Activated CD4-positive, alpha-beta T cell treated with anti-CD3 and anti-CD28 coated beads, Interleukin-2, amount 10 ng/mL, durations not matched to agents 24 days and 14 days (primary cell): ENCODE measurements around the gene CST9L. TPM values are rescaled to one million over a fixed set of nuclear protein-coding genes. Genes with fewer than 3 reads are reported as not detected.
A peak's percentile ranks its signal among the peaks of the same experiment; 100 is the strongest.

Source experiments
- DNase-seq: peaks from one replicate; pipeline ENCODE4 v3.0.0; 2022
- H3K27ac Mint-ChIP-seq: one replicate; pipeline ENCODE4 v1.8.0; 2022; ENCODE audit warnings: mild to moderate bottlenecking, mixed read lengths
- H3K27me3 Mint-ChIP-seq: one replicate; pipeline ENCODE4 v1.8.0; 2022; ENCODE audit warnings: mixed read lengths
- H3K36me3 Mint-ChIP-seq: one replicate; pipeline ENCODE4 v1.8.0; 2022; ENCODE audit warnings: low read depth, mild to moderate bottlenecking, mixed read lengths
- H3K4me1 Mint-ChIP-seq: one replicate; pipeline ENCODE4 v1.8.0; 2021; ENCODE audit warnings: mixed read lengths
- H3K4me3 Mint-ChIP-seq: one replicate; pipeline ENCODE4 v1.8.0; 2022; ENCODE audit warnings: mild to moderate bottlenecking, moderate library complexity, mixed read lengths
- H3K9me3 Mint-ChIP-seq: one replicate; pipeline ENCODE4 v1.8.0; 2021; ENCODE audit warnings: mixed read lengths
- intact Hi-C: fragments of 100-400 bp; cut with micrococcal nuclease; formaldehyde crosslinking; loops from one replicate; pipeline ENCODE4 v1.15.1; 2023
- total RNA-seq: library from RNA; stranded (reverse); gene quantifications from 2 replicates; pipeline ENCODE4 v1.2.3, GENCODE V29; 2022

CST9L gene, protein sequence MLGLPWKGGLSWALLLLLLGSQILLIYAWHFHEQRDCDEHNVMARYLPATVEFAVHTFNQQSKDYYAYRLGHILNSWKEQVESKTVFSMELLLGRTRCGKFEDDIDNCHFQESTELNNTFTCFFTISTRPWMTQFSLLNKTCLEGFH
- total RNA-seq = not detected in 2 replicates

DNA sequence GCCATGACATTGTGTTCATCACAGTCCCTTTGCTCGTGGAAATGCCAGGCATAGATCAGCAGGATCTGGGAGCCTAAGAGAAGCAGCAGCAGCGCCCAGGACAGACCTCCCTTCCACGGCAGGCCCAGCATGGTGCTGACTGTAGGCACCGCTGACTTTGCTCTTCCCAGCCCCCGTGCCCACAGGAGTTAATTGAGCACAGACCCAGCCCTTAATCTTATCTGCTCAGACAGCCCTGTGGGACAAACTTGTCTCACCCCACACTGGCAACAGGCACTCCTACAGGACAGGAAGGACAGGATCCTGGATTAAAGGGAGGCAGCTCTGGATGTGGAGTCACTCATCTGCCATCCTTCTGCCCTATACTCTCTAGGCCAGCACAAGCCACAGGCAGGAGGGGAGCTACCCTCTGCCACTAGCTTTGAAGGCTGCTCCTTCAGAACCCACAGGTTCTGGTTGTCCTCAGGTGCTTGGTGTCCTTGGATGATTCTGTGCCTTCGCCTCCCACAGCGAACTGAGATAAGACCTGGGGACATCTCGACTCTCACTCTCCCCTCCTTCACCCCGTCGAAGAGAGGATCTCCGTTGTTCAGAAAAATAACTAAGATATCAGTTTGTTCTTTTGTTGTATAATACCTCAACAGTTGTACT, at the start of gene CST9L:
CST9L (minus strand) TSS at position 165 of the 651 bp plus-strand sequence; CDS start at position 131, 34 bp downstream.
- no peak within 1 kb of the TSS for H3K27ac Mint-ChIP-seq
- no peaks in the 10 kb centered on the region for H3K9me3 Mint-ChIP-seq
- H3K4me1 Mint-ChIP-seq = peaks cover 2% of the 10 kb centered on the region
- DNase-seq = no peak
- intact Hi-C loops = no loop called here
- no peaks in the 10 kb centered on the region for H3K36me3 Mint-ChIP-seq
- no peak within 1 kb of the TSS for H3K4me3 Mint-ChIP-seq
- H3K27me3 Mint-ChIP-seq = no peaks in the 10 kb centered on the region

DNA sequence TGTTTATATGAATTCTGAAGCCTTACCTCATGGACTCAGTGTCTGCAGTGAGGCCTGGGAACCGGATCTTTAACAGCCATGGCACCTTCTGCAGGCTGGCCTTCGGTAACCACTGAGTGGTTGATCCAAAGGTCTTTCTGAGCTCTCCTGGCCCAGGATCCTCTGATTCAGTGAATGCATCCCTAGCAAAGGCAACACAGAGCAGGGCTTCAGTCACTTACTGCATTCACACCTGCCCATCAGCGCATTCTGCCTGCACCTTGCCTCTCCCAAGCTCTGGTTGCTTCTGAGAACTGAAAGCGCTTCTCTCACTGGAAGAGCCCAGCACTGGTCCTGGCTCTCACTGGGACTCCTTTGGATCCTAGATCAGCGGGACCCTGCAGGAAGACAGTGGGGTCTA, 45.9 kb upstream of the CST9L start:
- Mint-ChIP-seq H3K27ac (no peak overlapping the region), H3K27me3 (peaks cover 9% of the 10 kb centered on the region), H3K4me3 (no peak overlapping the region), H3K4me1 (no peaks in the 10 kb centered on the region), H3K9me3 (no peaks in the 10 kb centered on the region), H3K36me3 (no peaks in the 10 kb centered on the region)
- intact Hi-C loops = no loop called here
- DNase-seq = peak; percentile 35

DNA sequence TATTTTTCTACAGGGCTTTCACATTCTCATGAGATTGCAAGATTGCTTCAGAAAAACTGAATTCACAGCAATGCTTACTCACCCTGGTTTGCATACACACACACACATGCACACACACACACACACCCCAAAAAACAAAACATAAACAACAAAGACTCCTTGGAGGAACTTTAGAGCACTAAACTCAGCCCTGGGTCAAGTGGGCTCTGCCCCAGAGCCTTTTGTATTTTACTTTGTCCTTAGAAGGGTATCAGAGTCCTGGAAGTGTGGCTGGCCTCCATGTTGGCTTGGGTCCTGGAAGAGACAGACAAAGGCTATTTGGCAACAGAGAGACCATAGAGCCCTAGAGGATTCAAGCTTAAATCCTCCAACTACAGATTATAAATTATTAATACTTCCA, 45.4 kb upstream of the CST9L start:
- H3K36me3 Mint-ChIP-seq = no peaks in the 10 kb centered on the region

GRCh38 chr20:23612396-23612795, 44.1 kb upstream of the CST9L start:
- Mint-ChIP-seq H3K27me3 (peaks cover 2% of the 10 kb centered on the region), H3K27ac (no peak overlapping the region), H3K4me3 (no peak overlapping the region), H3K36me3 (no peaks in the 10 kb centered on the region), H3K9me3 (no peaks in the 10 kb centered on the region), H3K4me1 (no peaks in the 10 kb centered on the region)
- DNase-seq = peak; percentile 1
- intact Hi-C loops = no loop called here

More for the DNA sequence above, 45.4 kb upstream of the CST9L start:
- intact Hi-C loops = no loop called here
- no peak overlapping the region for H3K27ac Mint-ChIP-seq
- H3K9me3 Mint-ChIP-seq = no peaks in the 10 kb centered on the region
- no peak for DNase-seq
- H3K4me1 Mint-ChIP-seq = no peaks in the 10 kb centered on the region
- peaks cover 9% of the 10 kb centered on the region for H3K27me3 Mint-ChIP-seq
- no peak overlapping the region for H3K4me3 Mint-ChIP-seq

GRCh38 chr20:23609486-23610109, 41.3 kb upstream of the CST9L start:
- Mint-ChIP-seq H3K4me3 (no peak overlapping the region), H3K27me3 (no peaks in the 10 kb centered on the region), H3K9me3 (no peaks in the 10 kb centered on the region), H3K27ac (no peak overlapping the region), H3K4me1 (peaks cover 3% of the 10 kb centered on the region), H3K36me3 (no peaks in the 10 kb centered on the region)
- intact Hi-C loops = no loop called here
- no peak for DNase-seq

GRCh38 chr20:23608251-23608846, 40.1 kb upstream of the CST9L start:
- intact Hi-C loops = no loop called here
- Mint-ChIP-seq H3K27me3 (no peaks in the 10 kb centered on the region), H3K4me1 (peaks cover 3% of the 10 kb centered on the region), H3K27ac (no peak overlapping the region), H3K4me3 (no peak overlapping the region), H3K36me3 (no peaks in the 10 kb centered on the region), H3K9me3 (no peaks in the 10 kb centered on the region)
- peak; percentile 35 for DNase-seq

DNA sequence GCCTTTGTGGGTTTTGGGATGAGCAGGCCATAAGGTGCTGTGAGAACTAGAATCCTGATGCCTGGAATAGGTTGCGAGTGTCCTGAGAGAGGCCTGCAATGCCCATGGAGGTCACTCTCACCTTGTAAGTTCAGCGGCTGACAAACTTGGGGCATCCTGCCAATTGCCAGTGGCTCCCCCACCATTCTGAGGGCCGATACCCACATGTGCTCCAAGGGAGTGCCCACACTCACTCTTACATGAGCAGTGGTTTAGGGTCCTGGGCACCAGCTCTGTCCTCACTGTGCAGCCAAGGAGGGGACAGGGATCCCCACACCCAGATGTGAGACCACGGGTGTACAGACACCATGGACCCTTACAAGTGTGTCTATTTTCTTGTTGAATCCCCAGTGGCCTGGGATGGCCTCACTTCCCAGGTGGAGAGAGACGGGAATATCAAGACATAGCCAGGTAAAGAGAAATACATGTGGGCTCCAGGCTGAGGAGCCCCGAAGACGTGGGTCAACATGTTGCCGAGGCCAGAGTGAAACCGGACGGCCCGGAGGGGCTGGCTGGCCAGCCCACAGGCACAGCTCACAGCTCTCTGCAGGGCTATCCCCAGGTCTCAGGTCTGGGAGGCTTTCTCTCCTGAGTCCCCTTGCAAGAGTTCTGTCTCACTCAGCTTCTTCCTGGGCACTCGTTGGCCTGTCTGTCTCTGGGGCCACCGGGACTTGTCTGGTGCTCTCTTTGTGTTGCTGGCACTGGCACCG, 39.4 kb upstream of the CST9L start:
- Mint-ChIP-seq H3K9me3 (no peaks in the 10 kb centered on the region), H3K36me3 (no peaks in the 10 kb centered on the region), H3K27me3 (no peaks in the 10 kb centered on the region), H3K4me1 (peaks cover 3% of the 10 kb centered on the region), H3K4me3 (no peak overlapping the region), H3K27ac (no peak overlapping the region)
- peak; percentile 48 for DNase-seq
- intact Hi-C loops = no loop called here

DNA sequence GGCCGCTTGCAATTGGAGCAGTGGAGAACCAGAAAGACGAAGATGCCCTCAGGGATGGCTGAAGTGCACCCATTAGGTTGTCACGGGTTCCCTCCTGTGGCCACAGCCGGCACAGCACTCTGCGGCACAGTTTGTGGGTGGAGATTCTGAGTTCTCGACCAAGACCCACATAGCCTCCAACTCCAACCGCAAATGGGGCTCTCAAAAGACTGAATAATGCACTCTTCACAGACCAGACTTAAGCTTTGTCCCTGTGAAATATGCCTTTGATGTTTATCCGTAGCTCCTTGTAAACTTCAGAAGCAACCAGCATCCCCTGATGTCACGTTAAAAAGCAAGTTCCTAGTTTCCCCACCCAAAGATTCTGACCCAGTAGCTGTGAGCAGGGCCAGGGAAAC, 38.4 kb upstream of the CST9L start:
- peaks cover 3% of the 10 kb centered on the region for H3K4me1 Mint-ChIP-seq
- no peak overlapping the region for H3K27ac Mint-ChIP-seq
- intact Hi-C loops = loop anchor here (1.0 kb wide), 2 partner anchors 164 to 257 kb away; no protein-coding TSS in a partner anchor

GRCh38 chr20:23605867-23606651, 37.8 kb upstream of the CST9L start, which contains the start of gene CST9:
Gene CST9, minus strand, starts transcription at chr20:23605917. Its CDS starts 53 bp downstream, at chr20:23605864.
- peak; percentile 40 for DNase-seq
- Mint-ChIP-seq H3K27me3 (no peaks in the 10 kb centered on the region), H3K36me3 (no peaks in the 10 kb centered on the region), H3K27ac (no peak within 1 kb of the TSS), H3K9me3 (no peaks in the 10 kb centered on the region), H3K4me1 (peaks cover 3% of the 10 kb centered on the region), H3K4me3 (no peak within 1 kb of the TSS)
- intact Hi-C loops = loop anchor here (1.0 kb wide), 2 partner anchors 164 to 257 kb away; no protein-coding TSS in a partner anchor

More for the DNA sequence above, 38.4 kb upstream of the CST9L start:
- DNase-seq = peak; percentile 91
- H3K27me3 Mint-ChIP-seq = no peaks in the 10 kb centered on the region
- H3K9me3 Mint-ChIP-seq = no peaks in the 10 kb centered on the region
- no peaks in the 10 kb centered on the region for H3K36me3 Mint-ChIP-seq
- H3K4me3 Mint-ChIP-seq = no peak overlapping the region

GRCh38 chr20:23604306-23604705, 36.0 kb upstream of the CST9L start:
- H3K27me3 Mint-ChIP-seq = no peaks in the 10 kb centered on the region
- intact Hi-C loops = no loop called here
- H3K9me3 Mint-ChIP-seq = no peaks in the 10 kb centered on the region
- no peak overlapping the region for H3K4me3 Mint-ChIP-seq
- H3K36me3 Mint-ChIP-seq = no peaks in the 10 kb centered on the region
- H3K4me1 Mint-ChIP-seq = peaks cover 3% of the 10 kb centered on the region
- DNase-seq = no peak
- H3K27ac Mint-ChIP-seq = no peak overlapping the region

- intact Hi-C loops = no loop called here
- peaks cover 3% of the 10 kb centered on the region for H3K4me1 Mint-ChIP-seq
These were observed 35.0 kb upstream of the CST9L start for GRCh38 chr20:23603321-23603720.

DNA sequence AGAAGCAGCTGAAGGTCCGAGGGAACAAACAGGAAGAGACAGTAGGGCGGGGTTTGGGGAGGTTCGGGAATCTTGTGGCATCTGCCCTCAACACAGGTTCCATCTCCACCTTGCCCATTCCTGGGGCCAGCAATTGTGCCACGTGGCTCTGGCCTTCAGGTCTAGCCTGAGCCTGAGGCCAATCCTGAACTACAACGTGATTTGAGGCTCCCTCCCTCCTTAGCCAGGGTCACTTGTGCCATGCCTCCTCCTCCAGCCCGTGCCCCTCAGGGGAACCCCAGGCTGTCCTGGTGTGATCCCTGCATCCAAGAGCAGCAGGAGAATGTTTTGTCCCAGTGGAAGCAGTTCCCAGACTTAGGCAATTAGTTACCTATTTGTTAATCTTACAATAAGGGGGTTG, 34.4 kb upstream of the CST9L start:
- H3K27me3 Mint-ChIP-seq = no peaks in the 10 kb centered on the region
- DNase-seq = no peak

More at GRCh38 chr20:23603321-23603720, 35.0 kb upstream of the CST9L start:
- Mint-ChIP-seq H3K27ac (no peak overlapping the region), H3K27me3 (no peaks in the 10 kb centered on the region), H3K9me3 (no peaks in the 10 kb centered on the region), H3K4me3 (no peak overlapping the region), H3K36me3 (no peaks in the 10 kb centered on the region)
- no peak for DNase-seq

GRCh38 chr20:23602241-23602640, 34.0 kb upstream of the CST9L start:
- Mint-ChIP-seq H3K4me1 (peaks cover 3% of the 10 kb centered on the region), H3K9me3 (no peaks in the 10 kb centered on the region), H3K27me3 (no peaks in the 10 kb centered on the region), H3K4me3 (no peak overlapping the region), H3K27ac (no peak overlapping the region), H3K36me3 (no peaks in the 10 kb centered on the region)
- intact Hi-C loops = no loop called here
- DNase-seq = no peak

More for the DNA sequence above, 34.4 kb upstream of the CST9L start:
- H3K4me3 Mint-ChIP-seq = no peak overlapping the region
- H3K36me3 Mint-ChIP-seq = no peaks in the 10 kb centered on the region
- intact Hi-C loops = no loop called here
- no peaks in the 10 kb centered on the region for H3K9me3 Mint-ChIP-seq
- no peak overlapping the region for H3K27ac Mint-ChIP-seq
- H3K4me1 Mint-ChIP-seq = peaks cover 3% of the 10 kb centered on the region
